ENCODE data around the gene FAM83E. TPM values are rescaled to one million over a fixed set of nuclear protein-coding genes. Genes with fewer than 3 reads are reported as not detected.

FAM83E gene
- total and polyA plus RNA-seq, 3 donors (not counting 1 experiment from before 2014, with no cell fraction given) = 0.07 to 3.2 (median 0.33) TPM

Other genes starting within 250 kb of the FAM83E start
- 100 to 1,000 TPM in 1 of 2 donors, 10 to 100 TPM in 1; 73.2 to 171 TPM for gene KDELR1, start 223.5 kb downstream of the FAM83E start, total RNA-seq
- 112 TPM for gene KDELR1, start 223.5 kb downstream of the FAM83E start, polyA plus RNA-seq
- under 1 TPM; 0.17 to 0.21 TPM for gene GRIN2D, start 221.4 kb downstream of the FAM83E start, total RNA-seq
- gene GRIN2D, start 221.4 kb downstream of the FAM83E start, polyA plus RNA-seq = 0.05 TPM
- 10 to 100 TPM; 35.3 to 45.9 TPM for gene GRWD1, start 169.1 kb downstream of the FAM83E start, total RNA-seq
- gene GRWD1, start 169.1 kb downstream of the FAM83E start, polyA plus RNA-seq = 32.1 TPM
- gene KCNJ14, start 159.5 kb downstream of the FAM83E start, total RNA-seq = 1 to 10 TPM in 1 of 2 donors, under 1 TPM in 1; 0.50 to 2.0 TPM
- 0.45 TPM for gene KCNJ14, start 159.5 kb downstream of the FAM83E start, polyA plus RNA-seq
- gene CYTH2, start 145.7 kb downstream of the FAM83E start, total RNA-seq = 10 to 100 TPM; 36.3 to 72.1 TPM
- 31.8 TPM for gene CYTH2, start 145.7 kb downstream of the FAM83E start, polyA plus RNA-seq
- gene LMTK3, start 103.2 kb downstream of the FAM83E start, total RNA-seq = 1 to 10 TPM; 1.5 to 5.8 TPM
- gene LMTK3, start 103.2 kb downstream of the FAM83E start, polyA plus RNA-seq = 0.46 TPM
- gene SULT2B1, start 62.9 kb downstream of the FAM83E start, total RNA-seq = 1 to 10 TPM in 1 of 2 donors, not detected in 1; 1.8 TPM
- gene SULT2B1, start 62.9 kb downstream of the FAM83E start, polyA plus RNA-seq = 2.0 TPM
- not detected for gene SPACA4, start 8.3 kb downstream of the FAM83E start, total RNA-seq
- not detected for gene SPACA4, start 8.3 kb downstream of the FAM83E start, polyA plus RNA-seq
- gene RPL18, start 4.1 kb upstream of the FAM83E start, total RNA-seq = 1,000 to 10,000 TPM; 1,261 to 1,652 TPM
- gene RPL18, start 4.1 kb upstream of the FAM83E start, polyA plus RNA-seq = 2,143 TPM
- 10 to 100 TPM in 1 of 2 donors, 1 to 10 TPM in 1; 4.0 to 15.7 TPM for gene SPHK2, start 4.4 kb upstream of the FAM83E start, total RNA-seq
- 6.0 TPM for gene SPHK2, start 4.4 kb upstream of the FAM83E start, polyA plus RNA-seq
- gene DBP, start 22.3 kb upstream of the FAM83E start, total RNA-seq = 1 to 10 TPM in 1 of 2 donors, under 1 TPM in 1; 0.73 to 2.2 TPM
- gene DBP, start 22.3 kb upstream of the FAM83E start, polyA plus RNA-seq = 0.69 TPM
- 1 to 10 TPM; 3.0 to 3.5 TPM for gene CA11, start 31.1 kb upstream of the FAM83E start, total RNA-seq
- 1.3 TPM for gene CA11, start 31.1 kb upstream of the FAM83E start, polyA plus RNA-seq
- under 1 TPM; 0.16 to 0.33 TPM for gene NTN5, start 57.9 kb upstream of the FAM83E start, total RNA-seq
- gene NTN5, start 57.9 kb upstream of the FAM83E start, polyA plus RNA-seq = 0.03 TPM
- under 1 TPM in 1 of 2 donors, not detected in 1; 0.33 TPM for gene FUT2, start 80.9 kb upstream of the FAM83E start, total RNA-seq
- gene FUT2, start 80.9 kb upstream of the FAM83E start, polyA plus RNA-seq = 0.06 TPM
- 1 to 10 TPM in 1 of 2 donors, under 1 TPM in 1; 0.50 to 1.2 TPM for gene MAMSTR, start 104.6 kb upstream of the FAM83E start, total RNA-seq
- 0.32 TPM for gene MAMSTR, start 104.6 kb upstream of the FAM83E start, polyA plus RNA-seq
- gene RASIP1, start 125.5 kb upstream of the FAM83E start, total RNA-seq = 1 to 10 TPM; 2.8 to 3.0 TPM
- gene RASIP1, start 125.5 kb upstream of the FAM83E start, polyA plus RNA-seq = 5.0 TPM
- gene IZUMO1, start 131.8 kb upstream of the FAM83E start, total RNA-seq = 1 to 10 TPM in 1 of 2 donors, under 1 TPM in 1; 0.50 to 7.8 TPM
- 0.12 TPM for gene IZUMO1, start 131.8 kb upstream of the FAM83E start, polyA plus RNA-seq
- 10 to 100 TPM; 13.9 to 15.2 TPM for gene FUT1, start 137.6 kb upstream of the FAM83E start, total RNA-seq
- gene FUT1, start 137.6 kb upstream of the FAM83E start, polyA plus RNA-seq = 6.4 TPM
- gene FGF21, start 140.4 kb upstream of the FAM83E start, total RNA-seq = not detected
- not detected for gene FGF21, start 140.4 kb upstream of the FAM83E start, polyA plus RNA-seq
- gene BCAT2, start 196.0 kb upstream of the FAM83E start, total RNA-seq = 10 to 100 TPM; 32.2 to 44.6 TPM
- gene BCAT2, start 196.0 kb upstream of the FAM83E start, polyA plus RNA-seq = 43.9 TPM
- gene HSD17B14, start 221.4 kb upstream of the FAM83E start, total RNA-seq = 1 to 10 TPM in 1 of 2 donors, not detected in 1; 3.0 TPM
- gene HSD17B14, start 221.4 kb upstream of the FAM83E start, polyA plus RNA-seq = 0.29 TPM